CD1c-positive myeloid dendritic cell (primary cell): Measurements from ENCODE around the gene TIMM17B.

Experiments
- DNase-seq: peaks from one replicate; pipeline ENCODE4 v3.0.0-alpha.2; 2016; ENCODE audit errors: extremely low spot score

Gene TIMM17B

GRCh38 chrX:48918643-48919340, 21.2 kb upstream of the TIMM17B start, which contains the start of gene PIM2:
TSS of gene PIM2 (minus strand) at chrX:48919024. CDS start at chrX:48918834, 190 bp downstream.
- peak; percentile 93 for DNase-seq

- DNase-seq, result no peak
Measured at GRCh38 chrX:48918301-48918642, 20.7 kb upstream of the TIMM17B start.

GRCh38 chrX:48917139-48918001, 19.8 kb upstream of the TIMM17B start:
- peak; percentile 94 for DNase-seq

GRCh38 chrX:48914593-48915493, 17.3 kb upstream of the TIMM17B start:
- no peak for DNase-seq

- DNase-seq, result peak; percentile 51
Measured at GRCh38 chrX:48913605-48914366, 16.2 kb upstream of the TIMM17B start.

GRCh38 chrX:48911412-48912182, 14.0 kb upstream of the TIMM17B start, which contains the start of gene SLC35A2:
TSS of gene SLC35A2 (minus strand) at chrX:48911646. CDS start at chrX:48911636, 10 bp downstream.
- peak; percentile 83 for DNase-seq

- peak; percentile 66 for DNase-seq
Measured at GRCh38 chrX:48910926-48911411, 13.4 kb upstream of the TIMM17B start.

- no peak for DNase-seq
Measured at GRCh38 chrX:48909703-48910294, 12.2 kb upstream of the TIMM17B start.

- no peak for DNase-seq
Measured at GRCh38 chrX:48908600-48908999, 11.0 kb upstream of the TIMM17B start.

- no peak for DNase-seq
Measured at GRCh38 chrX:48905090-48905790, 7.7 kb upstream of the TIMM17B start.

GRCh38 chrX:48904626-48905025, 7.1 kb upstream of the TIMM17B start:
- no peak for DNase-seq

GRCh38 chrX:48904180-48904579, 6.6 kb upstream of the TIMM17B start:
- no peak for DNase-seq

GRCh38 chrX:48903290-48903689, 5.7 kb upstream of the TIMM17B start:
- DNase-seq, result no peak

- no peak for DNase-seq
Measured at GRCh38 chrX:48902776-48903175, 5.2 kb upstream of the TIMM17B start.

- DNase-seq, result no peak
Measured at GRCh38 chrX:48902135-48902534, 4.6 kb upstream of the TIMM17B start.

- DNase-seq, result no peak
Measured at GRCh38 chrX:48901069-48901468, 3.5 kb upstream of the TIMM17B start.

- no peak for DNase-seq
Measured at GRCh38 chrX:48899078-48899410, 1.5 kb upstream of the TIMM17B start.

- DNase-seq, result peak; percentile 73
Measured at GRCh38 chrX:48897157-48897624, 377 bp downstream of the TIMM17B start.

- DNase-seq, result no peak
Measured at GRCh38 chrX:48896611-48897011, 957 bp downstream of the TIMM17B start.
